HuH-7.5 (cell line): Measurements from ENCODE around the gene IFNLR1.

ENCODE experiments used
- DNase-seq: peaks from one replicate; pipeline ENCODE4 v3.0.0; 2011; ENCODE audit warnings: low spot score

The IFNLR1 gene

DNA sequence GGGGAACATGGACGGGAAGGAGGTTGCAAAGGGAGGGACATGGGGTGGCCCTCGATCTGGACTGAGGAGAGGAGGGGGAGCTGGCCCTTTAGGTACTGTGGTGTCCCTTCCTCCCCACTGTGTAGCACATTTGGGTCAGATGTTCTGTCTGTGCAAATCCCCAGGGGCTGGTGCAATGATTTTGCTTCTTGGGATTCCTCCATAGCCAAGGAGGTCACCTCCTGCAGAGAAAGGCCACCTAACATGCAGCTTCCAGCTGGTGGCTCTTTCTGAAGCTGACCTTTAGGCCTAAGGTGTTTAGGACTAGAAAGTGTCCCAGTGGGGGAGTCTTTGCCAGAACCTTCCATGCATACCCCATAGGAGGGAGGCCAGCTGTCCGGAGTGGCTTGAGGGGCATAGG lies 66.1 kb downstream of the IFNLR1 start:
- DNase-seq, result no peak

DNA sequence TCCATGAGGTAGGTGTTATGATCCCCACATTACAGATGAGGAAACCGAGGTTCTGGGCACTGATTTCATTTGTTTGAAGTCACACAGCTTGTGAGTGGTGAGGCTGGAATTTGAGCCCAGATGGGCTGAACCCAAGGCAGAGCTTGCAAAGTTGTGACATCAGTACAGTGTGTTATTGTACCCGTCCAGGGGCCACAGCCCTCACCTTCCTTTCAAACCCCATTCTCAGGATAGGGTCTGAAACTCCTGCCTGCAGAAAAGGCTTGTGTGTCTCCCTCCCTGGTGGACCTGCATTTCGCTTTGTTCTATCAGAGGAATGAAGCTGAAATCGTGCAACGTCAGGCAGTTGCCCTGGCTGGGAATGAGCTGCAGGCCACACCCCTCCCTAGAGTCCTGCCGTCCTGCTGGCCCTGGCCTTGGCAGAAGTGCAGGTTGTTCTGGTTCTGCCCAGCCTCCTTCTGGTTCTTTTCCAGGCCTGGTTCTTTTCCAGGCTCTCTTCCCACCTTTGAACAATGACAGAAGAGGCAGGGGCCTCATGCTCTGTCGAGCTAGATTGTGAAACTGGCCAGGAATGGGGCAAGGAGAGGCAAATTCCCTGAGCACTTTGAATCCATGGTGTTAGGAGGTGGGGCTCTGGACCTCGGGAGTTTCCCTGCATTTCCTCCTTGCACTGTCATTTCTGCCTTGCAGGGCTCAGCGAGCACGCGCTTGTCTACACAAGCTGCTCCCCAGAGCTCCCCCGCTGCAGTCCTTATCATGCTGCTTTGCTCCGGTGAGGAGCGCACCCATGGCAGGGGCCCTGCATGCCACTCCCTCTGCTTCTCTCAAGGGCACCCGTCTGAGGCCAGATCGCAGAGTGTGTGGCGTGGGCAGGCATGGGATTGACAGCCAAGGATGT lies 67.0 kb downstream of the IFNLR1 start:
- DNase-seq, result no peak

DNA sequence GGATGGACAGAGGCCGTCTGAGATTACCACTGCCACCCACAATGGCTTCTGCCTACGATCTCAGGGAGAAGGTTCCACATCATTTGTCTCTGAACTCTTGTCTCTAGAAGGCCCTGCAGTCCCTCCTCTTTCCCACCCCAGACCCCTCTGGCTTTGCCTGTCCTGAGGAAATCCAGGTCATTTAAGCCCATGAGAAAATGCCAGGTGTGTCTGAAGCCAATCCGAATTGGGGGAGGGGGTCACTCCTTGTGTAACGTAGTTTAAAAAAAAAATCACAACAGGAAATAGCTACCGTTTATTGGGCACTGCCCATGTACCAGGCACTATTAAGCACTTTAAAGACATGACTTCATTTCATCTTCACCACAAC lies 67.6 kb downstream of the IFNLR1 start:
- DNase-seq, result no peak

DNA sequence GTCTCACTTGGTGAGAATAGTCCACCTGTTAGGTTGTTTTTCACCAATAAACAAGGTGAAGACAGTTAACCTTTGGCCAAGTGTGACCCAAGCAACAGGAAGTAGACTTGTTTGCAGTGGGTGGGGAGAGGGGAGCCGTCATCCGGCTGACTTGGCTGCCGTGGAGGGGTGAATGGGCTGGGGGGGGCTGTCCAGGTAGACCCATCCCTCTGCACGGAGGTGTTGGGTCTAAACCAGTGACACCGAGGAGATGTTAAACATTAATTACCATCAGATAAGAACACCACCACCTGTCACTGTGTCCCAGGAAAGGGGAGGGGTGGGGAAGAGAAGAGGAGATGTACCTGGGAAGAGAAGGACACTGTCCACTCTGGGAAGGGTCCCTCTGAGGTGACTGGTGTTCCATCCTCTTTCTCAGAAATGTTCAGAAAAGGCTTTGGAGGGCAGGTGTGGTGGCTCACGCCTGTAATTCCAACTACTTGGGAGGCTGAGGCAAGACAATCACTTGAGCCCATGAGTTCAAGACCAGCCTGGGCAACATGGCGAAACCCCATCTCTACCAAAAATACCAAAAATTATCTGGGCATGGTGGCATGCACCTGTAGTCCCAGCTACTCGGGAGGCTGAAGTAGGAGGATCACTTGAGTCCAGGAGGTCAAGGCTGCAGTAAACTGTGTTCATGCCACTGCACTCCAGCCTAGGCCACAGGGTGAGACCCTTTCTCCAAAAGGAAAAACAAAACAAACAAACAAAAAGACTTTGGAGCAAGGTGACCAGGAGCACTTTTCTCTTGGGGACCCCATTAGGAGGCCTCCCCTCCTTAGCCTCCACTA lies 68.5 kb downstream of the IFNLR1 start:
- peak; percentile 37 for DNase-seq

DNA sequence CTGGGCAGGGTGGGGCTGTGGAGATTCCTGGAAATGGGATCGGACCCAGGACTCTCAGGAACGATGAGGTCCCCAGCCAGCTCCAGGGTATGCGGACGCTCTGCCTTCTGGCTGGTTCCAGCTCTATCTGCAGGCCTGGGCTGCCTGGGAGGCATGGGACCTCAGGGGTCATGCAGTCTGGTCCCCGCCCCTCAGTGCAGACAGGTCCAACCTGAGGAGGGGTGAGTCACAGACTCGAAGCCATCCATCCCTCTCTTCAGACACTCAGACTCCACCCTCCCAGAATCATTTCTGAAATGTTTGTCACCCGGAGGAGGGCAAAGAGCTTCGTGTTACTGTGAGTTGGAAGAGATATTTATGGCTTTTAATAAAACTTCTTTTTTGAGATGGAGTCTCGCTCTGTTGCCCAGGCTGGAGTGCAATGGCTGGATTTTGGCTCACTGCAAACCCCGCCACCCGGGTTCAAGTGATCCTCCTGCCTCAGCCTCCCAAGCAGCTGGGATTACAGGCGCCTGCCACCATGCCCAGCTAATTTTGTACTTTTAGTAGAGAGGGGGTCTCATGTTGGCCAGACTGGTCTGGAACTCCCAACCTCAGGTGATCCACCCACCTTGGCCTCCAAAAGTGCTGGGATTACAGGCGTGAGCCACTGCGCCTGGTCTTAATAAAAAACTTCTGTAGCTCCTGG lies 69.2 kb downstream of the IFNLR1 start:
- no peak for DNase-seq

DNA sequence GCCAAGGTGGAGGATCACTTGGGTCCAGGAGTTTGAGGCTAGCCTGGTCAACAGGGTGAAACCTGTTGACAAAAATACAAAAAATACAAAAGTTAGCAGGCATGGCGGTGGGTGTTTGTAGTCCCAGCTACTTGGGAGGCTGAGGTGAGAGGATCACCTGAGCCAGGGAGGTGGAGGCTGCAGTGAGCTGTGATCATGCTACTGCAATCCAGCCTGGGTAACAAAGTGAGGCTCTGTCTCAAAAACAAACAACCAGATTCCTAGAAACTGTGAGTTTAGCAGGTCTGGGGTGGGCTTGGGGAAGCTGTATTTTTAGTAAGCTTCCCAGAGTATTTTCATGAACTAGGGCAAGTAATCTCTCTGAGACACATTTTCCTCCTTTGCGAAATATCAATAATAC lies 70.0 kb downstream of the IFNLR1 start:
- no peak for DNase-seq

DNA sequence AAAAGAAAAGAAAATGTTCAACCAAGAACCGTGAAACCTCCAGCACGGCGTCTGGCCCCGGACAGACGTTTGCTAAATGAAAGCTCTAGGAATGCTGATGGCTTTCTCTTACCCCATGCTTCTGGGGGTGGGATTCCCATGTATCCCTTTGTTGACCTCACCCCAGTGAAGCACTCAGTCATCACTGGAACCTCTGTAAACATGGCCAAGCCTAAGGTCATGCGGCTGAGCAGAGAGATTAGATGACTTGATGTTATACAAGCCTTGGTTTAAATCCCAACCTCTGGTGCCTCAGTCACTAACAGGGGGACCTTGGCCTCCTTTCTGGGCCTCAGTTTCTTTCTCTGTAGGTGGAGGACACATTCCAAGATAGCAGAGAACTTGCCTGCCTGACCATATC lies 72.3 kb downstream of the IFNLR1 start:
- no peak for DNase-seq

DNA sequence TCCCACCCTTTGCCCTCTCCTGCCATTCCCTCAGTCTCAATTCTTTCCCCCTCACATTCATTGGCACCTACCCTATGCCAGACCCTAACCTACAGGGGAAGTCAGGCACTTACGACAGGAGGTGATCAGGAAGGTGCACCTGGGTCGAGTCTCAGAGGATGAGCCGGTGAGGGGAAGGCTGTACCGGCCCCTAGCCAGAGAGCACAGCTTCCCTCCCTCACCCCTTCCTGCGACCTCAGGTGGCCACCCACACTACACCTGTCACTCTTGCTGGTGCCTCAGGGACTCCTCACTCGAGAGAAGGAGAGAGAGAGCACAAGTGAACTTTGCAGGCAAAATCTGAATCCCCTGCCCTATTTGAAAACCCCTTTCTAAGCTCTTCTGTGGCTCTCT lies 73.5 kb downstream of the IFNLR1 start:
- no peak for DNase-seq

DNA sequence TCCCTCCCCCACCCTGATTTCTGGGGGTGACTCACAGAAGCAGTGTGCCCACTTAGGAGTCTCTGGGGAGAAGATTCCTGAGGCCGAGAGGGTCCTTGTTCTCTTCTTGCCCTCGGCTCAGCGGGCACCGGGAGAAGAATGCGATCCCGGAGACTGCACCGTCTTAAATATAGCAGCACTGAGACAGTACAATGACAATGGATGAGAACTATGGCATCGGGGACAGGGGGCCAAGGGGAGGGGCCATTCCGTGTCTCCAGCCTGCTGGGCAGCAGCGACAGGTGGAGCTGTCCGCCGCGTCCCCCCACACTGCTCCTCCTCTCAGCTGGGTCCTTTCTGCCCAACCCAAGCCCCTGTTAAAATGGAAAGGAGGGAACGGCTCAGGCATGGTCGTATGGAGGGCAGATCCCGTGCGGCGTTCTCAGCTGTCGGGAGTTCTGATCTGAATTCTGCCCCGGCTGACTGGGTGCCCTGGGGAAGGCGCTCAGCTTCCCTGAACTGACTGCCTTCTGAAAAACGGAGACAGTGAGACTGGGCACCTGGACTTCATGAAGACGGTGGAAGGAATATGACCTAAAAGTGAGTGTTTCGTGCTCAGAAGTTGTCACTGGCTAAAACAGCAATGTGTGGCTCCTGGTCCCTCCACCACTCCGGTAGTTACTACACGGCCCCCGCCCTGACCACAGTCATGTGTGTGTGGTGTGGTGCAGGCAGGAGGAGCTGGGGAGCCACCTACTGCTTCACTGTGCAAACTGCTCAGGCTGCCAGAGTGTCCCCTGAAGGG lies 74.9 kb downstream of the IFNLR1 start, which contains the start of gene MYOM3:
Gene MYOM3, minus strand, starts transcription at position 140 of the 784 bp plus-strand sequence. CDS start 3,499 bp downstream, outside the sequence.
- peak; percentile 74 for DNase-seq

DNA sequence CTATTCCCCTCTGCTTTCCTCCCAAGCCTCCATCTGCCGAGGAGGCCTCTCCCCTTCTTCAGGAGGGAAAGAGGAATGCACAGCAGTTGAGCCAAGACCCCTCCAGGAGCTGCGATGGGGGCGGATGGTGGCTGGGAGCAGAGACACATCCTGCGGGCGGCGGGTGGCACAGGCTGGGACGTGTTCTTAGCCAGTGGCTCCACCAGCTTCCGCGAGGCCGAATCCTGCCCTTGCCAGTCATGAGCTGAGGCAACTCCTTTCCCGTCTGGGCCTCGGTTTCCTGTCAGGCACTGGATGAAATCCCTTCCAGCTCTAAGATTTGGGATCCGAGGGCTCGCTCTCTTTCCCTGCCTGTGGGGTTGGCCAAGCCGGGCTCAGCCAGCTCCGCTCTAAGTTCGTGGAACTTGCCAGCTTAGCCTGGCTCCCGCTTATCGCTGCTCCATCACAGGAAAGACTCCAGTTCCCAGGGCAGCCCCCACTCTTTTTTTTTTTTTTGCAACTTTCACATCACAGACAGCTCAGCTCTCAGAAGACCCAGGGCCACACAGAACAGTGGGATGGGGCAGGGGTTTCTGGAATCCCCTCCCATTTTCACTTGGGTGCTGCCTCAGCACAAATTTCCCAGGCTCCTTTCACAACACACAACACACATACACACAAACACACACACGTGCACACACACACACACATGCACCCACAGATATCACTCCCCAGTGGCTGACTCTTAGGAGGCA lies 75.7 kb downstream of the IFNLR1 start:
- no peak for DNase-seq

DNA sequence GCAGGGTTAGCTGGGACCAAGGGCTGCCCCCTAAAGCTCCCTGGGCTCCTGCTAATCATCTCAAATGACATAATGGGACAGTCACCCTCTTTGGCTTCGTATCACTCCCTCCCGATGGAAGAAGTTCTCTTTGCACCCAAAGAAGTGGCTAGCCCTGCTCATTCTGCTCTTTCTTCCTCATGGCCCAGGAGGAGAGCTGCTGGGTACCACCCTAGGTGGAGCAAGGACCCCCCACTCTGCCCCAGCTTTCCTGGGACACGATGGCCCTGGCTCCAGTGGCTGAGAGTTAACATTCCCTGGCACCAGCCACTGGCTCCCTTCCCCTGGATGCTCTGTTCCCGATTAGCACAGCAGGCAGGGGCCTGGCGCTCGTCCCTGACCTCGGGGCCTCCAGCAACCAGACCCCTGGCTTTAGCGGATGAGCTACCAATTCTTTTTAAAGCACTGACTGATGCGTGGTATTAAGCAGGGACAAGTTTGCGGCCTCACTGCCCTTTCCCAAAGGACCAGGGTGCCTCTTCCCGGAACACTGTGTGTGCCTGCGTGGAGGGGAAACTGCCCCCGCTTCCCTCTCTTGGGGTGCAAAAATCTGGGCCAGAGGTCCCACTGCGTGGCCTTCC lies 76.3 kb downstream of the IFNLR1 start:
- no peak for DNase-seq

DNA sequence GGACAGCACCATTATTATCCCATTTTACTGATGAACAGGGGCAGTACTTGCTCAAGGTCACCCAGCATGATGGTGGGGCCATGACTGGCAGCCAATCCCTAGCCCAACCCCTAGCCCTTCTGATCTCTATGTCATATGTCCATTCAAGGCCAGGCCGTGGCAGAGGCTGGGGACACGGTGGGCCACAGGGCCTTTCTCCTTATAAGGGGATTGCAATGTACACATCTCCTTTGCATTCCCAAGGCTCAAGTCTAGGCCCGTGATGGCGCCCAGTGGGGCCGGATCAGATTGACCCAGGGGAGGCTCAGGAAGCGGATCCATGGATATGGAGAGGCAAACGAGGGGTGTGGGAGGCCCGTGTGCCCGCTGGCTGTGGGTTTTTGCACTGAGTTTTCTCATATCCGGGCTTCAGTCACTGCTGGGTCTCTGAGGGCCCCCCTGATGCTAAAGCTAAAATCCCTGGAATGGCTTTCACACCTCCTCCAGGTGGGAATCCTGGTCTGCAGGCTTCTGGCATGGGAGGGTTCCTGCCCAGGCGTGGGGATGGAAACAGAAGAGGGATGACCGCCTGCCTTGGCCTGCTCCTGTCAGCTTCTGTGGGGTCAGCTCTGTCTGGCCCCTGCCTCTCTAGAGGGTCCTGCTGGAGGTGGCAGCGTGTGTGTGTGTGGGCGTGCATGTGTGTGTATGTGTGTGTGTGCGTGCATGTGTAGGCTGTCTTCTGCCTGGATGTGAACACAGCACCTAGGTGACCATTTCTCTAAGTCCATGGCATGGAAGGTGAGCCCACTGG lies 77.2 kb downstream of the IFNLR1 start:
- no peak for DNase-seq

DNA sequence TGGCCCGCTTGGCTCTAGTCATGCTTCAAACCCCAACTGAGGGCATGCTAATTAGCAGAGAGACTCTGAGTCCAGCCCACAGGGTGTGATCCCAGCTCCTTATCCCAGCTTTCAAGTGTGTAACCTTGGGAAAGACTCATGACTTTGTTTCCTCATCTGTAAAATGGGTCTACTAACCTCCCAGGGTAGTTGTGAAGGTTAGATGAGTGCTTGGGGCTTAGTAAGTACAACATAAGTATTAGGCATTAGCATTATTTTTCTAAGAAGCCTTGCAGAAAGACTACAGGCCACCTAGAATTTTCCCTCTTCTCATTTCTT lies 78.0 kb downstream of the IFNLR1 start:
- DNase-seq, result no peak

DNA sequence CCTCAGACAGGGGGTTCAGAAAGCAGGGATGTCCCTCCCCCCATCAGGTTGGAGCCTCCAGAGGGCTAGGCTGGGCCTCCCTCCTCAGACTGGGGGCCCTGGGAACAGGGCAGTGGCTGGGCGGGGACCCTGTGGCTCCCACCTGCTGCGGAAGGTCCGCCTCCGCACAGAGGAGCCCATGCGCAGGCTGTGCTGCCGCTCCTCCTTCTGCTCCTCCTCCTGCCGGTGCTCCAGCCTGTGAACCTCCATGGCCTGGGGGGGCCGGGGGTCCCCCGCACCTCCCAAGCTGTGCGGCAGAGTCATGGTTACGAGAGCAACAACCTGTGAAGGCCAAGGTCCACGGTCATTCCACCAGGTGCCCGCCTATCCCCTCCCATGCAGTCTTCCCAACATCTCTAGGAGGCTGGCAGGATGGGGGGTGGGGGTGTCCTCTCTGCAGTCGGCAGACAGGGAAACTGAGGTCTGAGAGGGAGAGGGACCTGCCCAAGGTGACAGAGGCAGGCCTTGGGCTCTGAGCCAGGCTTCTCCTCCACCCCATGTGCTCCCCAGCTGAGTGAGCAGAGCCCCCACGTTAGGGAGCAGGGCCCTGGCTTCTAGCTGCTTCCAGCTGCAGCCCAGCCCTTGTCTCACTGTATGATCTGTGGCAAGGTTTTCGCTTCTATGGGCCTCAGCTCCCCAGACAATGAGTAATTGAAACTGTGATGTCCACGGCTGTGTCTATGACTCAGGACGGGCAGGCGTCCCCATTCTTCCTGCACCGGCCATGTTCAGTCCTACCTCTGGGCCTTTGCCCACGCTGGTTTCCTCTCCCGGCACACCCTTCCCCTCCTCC lies 78.5 kb downstream of the IFNLR1 start:
- no peak for DNase-seq

DNA sequence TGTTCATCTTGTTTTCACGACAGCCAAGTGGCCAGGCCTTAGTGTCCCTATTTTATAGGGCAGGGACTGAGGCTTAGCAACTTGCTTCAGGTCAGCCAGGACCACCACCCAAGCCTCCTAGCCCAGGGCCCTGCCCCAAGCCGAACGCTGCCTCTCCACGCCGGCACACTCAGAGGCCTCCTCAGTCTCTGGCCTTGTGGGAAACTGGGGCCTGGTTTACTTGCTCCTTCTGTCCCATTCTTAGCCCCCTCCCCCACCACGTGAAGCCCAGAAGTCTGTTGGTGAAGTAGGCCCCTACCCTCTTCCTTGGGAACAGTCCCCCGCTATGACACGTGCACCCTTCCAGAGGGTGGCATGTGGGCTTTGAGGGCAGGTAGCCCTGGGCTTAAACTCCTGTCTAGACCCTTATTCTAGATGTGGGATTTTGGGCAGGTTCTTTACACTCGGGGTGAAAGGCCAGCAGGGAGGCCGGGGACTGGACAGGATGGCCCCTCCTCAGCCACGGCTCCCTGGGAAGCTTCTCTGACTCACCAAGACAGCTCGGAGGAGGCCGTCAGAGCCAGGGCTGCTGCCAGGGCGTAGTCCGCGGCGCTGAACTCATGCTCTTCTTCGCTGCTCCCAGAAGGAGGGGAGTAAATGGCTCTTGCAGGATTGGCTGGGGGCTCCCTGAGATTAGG lies 79.5 kb downstream of the IFNLR1 start:
- DNase-seq, result no peak

DNA sequence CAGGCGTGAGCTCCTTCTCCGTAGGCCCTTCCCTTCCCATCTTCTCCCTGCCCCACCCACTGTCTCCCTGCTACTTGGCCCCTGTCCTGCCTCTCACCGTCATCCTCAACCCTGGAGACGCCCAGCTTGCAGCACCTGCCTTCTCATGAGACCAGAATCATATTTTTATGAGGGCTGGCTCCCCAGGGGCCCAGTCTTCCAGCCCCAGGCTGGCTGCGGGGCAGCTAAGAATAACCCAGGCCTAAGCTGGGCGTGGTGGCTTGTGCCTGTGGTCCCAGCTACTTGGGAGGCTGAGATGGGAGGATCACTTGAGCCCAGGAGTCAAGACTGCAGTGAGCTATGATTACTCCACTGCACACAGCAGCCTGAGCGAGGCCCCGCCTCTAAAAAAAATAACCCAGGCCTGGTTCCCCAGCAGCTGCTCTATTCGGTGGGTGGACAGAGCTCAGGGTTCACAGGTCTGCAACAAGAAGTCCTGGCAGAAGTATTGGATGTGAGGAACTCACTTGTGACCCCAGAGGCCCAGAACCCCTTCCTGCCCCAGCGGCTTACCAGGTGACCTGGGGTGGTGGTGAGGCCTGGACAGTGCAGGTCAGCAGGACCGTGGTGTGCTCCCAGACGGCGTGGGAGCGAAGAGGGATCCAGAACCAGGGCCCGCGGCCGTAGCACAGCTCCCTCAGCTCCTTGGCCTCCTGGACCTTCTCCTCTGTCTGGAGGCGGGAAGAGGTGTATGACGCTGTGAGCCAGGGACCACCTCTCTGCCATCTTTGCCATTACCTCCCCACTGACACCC lies 81.5 kb downstream of the IFNLR1 start:
- DNase-seq, result no peak

DNA sequence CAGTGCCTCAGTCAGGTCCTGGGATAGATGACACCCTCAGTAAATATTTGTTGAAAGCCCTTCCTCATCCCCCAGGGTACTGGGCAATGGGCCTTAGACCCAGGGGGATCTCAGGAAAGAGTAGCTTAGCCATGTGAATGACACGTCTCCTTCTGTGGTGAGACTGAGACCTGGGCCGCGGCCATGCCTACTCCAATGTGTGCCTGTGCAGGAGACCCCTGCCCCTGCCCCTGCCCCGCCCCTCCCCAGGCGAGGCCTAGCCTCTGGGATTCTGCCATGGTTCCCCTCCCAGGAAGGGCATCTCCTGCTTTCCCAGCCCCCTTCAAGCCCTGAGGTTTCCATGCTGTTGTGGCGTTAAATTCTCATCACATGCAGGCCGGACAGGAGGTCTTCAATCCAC lies 82.2 kb downstream of the IFNLR1 start:
- DNase-seq, result no peak
